GM21360 (cell line): ENCODE results near the gene COL5A1.

Experiments
- ATAC-seq: cut with Tn5 transposase; IDR thresholded peaks from one replicate; pipeline ENCODE4 v1.9.1; 2021; ENCODE audit warnings: mild to moderate bottlenecking, moderate library complexity; ENCODE audit not compliant: unreplicated experiment

The COL5A1 gene

GRCh38 chr9:134758949-134759607 is 117.5 kb downstream of the COL5A1 start:
- ATAC-seq: no peak

DNA sequence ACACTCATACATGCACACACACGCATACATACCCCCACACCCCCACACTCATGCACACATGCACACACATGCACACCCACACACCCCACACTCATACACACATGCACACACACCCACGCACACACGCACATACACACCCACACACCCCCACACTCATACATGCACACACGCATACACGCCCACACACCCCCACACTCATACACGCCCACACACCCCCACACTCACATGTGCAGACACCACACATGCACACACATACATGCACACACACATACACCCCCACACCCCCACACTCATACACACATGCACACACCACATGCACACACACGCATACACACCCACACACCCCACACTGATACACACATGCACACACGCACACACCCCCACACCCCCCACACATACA is 118.3 kb downstream of the COL5A1 start:
- ATAC-seq: no peak

DNA sequence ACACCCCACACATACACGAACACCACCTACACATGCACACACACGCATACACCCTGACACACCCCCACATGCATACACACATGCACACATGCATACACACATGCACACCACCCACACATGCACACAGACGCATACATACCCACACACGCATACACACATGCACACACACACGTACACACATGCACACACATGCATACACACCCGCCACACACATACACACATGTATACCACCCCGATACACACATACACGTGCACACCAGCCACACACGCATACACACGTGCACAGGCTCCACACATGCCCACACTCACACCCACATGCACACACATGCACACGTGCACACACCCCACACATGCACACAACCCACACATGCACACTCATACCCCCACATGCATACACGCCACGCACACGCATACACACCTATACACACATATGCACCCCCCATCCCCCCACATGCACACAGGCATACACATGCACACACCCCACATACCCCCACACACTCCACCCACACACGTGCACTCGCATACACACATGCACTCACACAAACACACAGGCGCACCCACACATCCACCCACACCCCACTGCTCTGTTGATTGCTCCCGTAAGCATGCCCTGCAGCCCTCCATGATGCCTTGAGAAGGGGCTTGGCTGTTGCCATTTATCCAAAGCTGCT is 119.3 kb downstream of the COL5A1 start:
- ATAC-seq: no peak

DNA sequence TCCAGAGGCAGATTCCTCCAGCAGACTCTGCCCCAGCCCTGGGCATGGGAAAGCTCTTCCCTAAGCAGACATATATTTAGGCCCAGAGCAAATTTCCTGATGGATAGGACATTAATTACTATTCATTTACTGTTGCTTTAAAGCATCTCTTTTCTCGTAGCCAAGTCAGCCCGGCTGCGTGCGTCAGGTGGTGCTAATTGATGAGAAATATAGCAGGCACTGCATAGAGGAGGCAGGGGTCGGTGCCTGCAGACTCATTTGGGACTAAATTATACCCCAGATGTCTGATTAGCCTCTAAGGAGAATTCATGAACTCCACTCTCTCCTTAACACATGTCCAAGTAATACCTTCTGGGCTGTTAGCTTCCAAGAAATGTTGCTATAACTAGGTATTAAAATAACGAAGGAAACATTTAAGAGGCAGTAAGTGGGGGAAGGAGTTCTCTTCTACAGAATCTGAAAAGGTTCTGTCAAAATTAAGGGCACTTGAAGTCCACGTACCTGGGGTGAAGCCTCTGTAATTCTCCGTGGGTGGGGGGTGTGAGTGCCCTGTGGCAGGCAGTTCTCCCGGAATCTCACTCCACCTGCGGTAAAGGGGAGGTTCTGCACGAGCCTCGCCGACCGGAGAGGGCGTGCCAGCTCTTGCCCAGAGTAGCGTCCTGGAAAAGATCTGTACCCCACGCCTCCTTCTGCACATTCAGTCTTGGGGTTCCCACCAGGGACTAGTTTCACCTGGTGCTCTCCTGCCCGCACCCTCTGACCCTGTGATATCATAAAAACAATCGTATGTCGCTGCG is 123.1 kb downstream of the COL5A1 start:
- no peak for ATAC-seq

DNA sequence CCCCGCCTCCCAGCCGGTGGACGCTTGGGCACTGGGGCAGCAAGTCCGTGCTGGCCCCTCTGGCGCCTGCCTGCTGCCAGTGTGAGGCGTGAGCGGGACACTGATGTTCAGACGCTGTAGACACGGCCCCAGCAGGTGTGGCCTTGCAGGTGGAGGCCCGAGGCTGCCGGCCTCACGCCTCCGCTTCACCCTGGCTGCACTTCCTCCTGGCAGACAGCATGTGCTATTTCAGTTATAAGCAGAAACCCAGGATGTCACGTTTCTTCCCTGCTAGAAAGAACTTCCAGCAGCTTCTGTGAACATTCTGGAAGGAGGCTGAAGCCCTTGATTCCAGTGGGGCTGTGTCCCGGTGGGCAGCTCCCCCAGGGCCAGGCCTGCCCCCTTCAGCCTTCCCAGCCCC is 124.2 kb downstream of the COL5A1 start:
- no peak for ATAC-seq

GRCh38 chr9:134766587-134766986 is 125.0 kb downstream of the COL5A1 start:
- ATAC-seq: no peak

GRCh38 chr9:134768332-134768708 is 126.7 kb downstream of the COL5A1 start:
- no peak for ATAC-seq

GRCh38 chr9:134768709-134769351 is 127.2 kb downstream of the COL5A1 start:
- ATAC-seq: no peak

DNA sequence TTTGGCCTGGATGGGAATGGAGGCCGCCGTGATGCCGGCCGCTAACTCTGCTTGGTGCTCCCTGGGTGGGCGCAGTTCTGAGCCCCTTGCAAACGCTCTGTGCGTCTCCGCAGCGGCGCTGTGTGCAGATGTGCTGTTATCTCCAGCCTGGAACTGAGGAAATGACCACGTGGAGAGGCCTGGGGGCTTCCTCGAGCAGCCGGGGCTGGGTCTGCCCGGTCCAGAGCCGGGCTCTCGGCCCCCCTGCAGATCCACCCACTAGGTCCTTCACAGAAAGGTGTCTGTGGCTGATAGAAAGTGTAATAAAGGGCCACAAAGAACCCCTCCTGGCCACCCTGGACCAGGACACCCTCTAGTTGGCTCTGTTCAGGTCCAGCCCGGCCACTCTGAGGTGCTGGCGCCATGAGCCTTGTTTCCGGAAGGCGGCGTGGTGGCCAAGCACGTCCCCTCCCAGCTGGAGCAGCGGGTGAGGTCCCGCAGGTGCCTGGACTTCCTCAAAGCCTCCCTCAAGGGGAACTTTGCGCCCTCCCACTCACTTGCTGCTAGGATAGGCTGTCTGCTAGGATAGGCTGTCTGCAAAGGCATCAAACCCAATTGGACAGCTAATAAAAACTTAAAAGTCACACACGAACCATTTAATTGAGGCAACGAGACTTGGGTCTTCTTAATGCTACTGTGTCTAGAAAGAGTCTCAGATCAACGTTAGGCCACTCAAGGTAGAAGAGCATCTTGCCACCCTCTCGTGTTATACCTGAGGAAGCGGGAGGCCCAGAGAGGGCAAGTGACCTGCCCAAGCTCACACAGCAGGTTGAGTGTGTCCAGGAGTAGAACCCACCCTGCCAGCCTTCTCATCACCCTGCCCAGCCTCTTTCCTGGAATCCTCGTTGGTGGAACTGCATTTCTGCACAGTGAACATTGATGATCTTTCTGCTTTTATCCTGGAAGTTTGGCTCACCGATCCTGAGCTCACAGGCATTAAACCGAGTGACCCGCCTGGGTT is 129.7 kb downstream of the COL5A1 start:
- ATAC-seq: no peak

GRCh38 chr9:134772331-134772730 is 130.7 kb downstream of the COL5A1 start:
- ATAC-seq: no peak

DNA sequence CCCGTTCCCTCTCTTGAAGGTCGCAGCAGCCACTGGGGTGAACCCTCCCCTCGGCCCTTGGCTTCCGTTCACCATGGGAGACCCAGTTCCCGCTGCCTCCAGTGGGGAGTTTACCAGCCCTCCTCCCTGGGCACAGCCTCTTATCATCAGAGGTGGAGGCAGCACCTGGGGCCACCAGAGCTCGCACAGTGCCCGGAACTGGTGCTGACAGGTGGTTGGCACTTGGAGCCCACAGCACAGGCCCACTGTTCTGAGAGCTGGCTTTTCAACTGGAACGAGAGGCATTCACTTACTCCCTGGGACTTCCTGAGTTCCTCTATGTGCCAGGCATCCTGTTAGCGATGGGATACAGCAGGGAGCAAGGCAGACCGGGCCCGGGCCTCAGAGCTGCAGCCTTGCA is 132.2 kb downstream of the COL5A1 start:
- ATAC-seq: no peak

DNA sequence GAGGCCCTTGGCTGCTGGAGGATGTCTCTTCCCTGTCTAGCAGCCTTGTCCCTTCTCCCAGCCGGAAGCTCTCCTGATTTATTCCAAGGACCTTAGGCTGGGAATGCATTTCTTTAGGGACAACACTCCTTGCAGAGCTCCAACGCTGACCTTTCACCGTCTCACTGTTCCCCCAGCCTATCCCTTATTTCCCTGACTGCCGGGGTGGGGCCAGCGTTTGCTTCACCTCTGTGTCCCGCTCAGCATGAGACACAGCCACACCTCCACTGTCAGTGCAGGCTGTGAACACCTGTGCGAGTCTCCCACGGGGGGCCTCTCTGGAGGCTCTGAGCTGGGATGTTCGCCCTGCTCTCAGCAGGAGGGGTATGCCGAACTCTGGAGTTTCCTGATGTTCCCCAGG is 132.8 kb downstream of the COL5A1 start:
- no peak for ATAC-seq

DNA sequence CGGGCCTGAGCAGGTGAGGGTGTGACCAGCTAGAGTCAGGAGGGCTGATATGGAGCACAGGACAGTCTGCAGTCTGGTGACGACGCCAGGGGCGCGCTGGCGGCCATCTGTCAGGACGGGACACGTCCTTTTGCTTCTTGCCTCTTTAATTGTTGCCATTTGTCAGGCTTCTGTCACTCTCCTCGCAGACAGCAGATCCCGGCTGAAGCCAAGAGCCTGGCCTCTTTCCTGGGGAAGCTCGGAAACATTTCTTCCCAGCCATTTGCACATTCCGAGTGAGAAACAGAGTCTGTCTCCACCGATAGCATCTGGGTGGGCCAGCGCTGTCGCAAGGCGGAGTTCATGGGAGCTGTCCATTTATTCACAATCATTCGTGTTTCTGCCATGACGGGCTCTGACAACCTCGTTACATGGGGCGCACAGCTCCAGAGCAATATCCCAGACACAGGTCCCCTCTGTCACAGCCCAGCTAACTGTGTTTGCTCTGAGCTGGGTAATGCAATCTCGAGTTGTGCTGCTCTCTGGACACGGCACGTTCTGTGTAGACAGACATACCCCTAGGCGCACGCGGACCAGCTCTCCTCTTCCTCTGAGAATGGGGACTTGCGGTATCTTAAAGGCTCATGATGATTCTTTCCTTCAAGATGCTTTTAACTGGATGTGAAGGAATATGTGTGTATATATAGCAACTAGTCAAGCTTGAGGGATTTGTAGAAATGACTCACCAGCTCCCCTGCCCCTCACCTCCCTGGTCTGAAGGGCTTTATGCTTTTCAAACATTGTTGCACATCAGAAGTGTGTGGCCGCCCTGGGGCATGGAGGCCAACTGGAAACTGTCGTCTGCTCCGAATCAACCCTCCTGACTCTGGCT is 133.7 kb downstream of the COL5A1 start:
- no peak for ATAC-seq

- no peak for ATAC-seq
Observed at GRCh38 chr9:134776080-134776796, 134.6 kb downstream of the COL5A1 start.

GRCh38 chr9:134777153-134777552 is 135.6 kb downstream of the COL5A1 start:
- no peak for ATAC-seq

DNA sequence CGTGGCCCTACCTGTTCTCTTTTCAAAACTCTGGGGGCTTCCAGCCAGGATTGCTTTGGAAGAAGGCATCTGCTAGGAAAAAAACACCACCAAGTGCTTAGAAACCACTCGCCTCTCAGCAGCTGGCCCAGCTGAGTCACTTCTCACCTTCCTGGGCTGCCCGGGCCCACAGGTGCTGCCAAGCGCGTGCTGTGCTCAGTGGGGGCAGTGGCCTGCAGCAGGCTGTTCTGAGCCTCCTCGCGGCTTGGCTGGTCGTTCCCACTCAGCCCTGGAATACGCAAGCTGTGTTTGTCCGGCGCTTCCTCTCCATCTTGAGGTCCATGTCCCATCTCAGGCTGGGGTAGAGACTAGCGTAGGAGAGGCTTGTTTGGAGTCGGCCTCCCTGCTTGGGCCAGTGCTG is 136.6 kb downstream of the COL5A1 start:
- ATAC-seq: no peak

DNA sequence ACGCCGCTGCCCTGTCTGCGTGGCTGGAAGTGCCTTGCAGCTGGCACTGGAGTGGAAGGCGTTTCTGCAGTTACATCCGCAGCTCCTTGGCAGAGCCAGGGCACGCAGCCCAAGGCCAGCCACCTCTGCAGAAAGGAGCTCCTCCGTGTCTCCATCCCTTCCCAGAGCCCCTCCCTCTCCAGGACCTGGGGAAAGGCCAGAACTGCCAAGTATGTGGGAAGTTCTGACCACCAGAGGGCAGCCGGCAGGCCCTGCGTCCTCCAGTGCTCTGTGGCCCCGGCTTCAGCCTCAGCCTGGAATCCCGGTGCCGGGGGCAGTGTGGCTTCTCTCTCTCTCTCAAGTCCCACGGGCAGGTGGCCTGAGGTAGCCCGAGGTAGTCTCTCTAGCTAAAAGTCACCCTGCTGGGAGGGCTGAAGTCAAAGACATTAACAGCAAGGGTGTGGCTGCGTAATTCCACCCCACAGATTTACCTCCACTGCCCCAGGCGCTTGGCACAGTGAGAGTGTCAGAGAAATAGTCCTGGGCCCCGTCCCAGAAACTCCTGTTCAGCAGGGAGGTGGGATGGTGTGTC is 137.3 kb downstream of the COL5A1 start:
- ATAC-seq: no peak

DNA sequence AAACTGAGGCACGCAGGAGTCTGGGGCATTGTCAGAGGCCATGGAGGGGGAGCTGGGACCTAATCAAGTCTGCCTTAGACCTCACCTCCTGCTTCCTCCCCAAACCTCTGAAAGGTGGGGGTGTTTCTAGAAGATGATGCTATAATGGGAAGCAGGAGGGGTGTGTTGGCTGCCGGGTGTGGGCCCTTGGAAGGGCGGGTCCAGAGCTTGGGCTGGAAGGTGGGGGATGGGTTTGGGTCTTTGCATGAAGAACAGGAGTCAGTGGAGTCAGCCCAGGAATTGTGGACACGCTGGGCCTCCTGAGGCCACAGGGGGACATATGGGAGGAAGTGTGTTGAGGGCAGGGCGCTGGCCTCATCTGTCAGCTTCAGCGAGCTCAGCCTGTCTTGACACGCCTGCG is 138.0 kb downstream of the COL5A1 start:
- ATAC-seq: no peak
